NK-92 (cell line): ENCODE data around the gene TMEM150C.

ENCODE experiments used
- DNase-seq: peaks from one replicate; lab custom pipeline; 2025; ENCODE audit not compliant: unreplicated experiment; lab: John Stamatoyannopoulos, UW

The TMEM150C gene

GRCh38 chr4:82561786-82562563 lies at the start of gene TMEM150C:
Gene TMEM150C (minus strand): TSS chr4:82561988. CDS start chr4:82504657, 57,331 bp downstream.
- DNase-seq: no peak

- DNase-seq: no peak
These were observed 49.7 kb upstream of the TMEM150C start for GRCh38 chr4:82611527-82611926.

GRCh38 chr4:82610041-82610440 lies 48.3 kb upstream of the TMEM150C start:
- DNase-seq: no peak

- DNase-seq: no peak
These were observed 44.8 kb upstream of the TMEM150C start for GRCh38 chr4:82606622-82607021.

- no peak for DNase-seq
These were observed 42.7 kb upstream of the TMEM150C start for GRCh38 chr4:82604522-82604921.

GRCh38 chr4:82601242-82602015 lies 39.6 kb upstream of the TMEM150C start:
- no peak for DNase-seq

- DNase-seq: no peak
These were observed 37.5 kb upstream of the TMEM150C start for GRCh38 chr4:82599336-82599735.

- no peak for DNase-seq
These were observed 32.7 kb upstream of the TMEM150C start for GRCh38 chr4:82594456-82594855.

GRCh38 chr4:82593411-82593810 lies 31.6 kb upstream of the TMEM150C start:
- no peak for DNase-seq

- DNase-seq: no peak
These were observed 30.9 kb upstream of the TMEM150C start for GRCh38 chr4:82592639-82593038.

GRCh38 chr4:82591592-82591991 lies 29.8 kb upstream of the TMEM150C start:
- no peak for DNase-seq

- DNase-seq: no peak
These were observed 28.0 kb upstream of the TMEM150C start for GRCh38 chr4:82589756-82590155.

GRCh38 chr4:82588771-82589270 lies 27.0 kb upstream of the TMEM150C start:
- no peak for DNase-seq

- DNase-seq: no peak
These were observed 26.2 kb upstream of the TMEM150C start for GRCh38 chr4:82587826-82588540.

GRCh38 chr4:82585690-82586435 lies 24.1 kb upstream of the TMEM150C start:
- no peak for DNase-seq

- no peak for DNase-seq
These were observed 23.1 kb upstream of the TMEM150C start for GRCh38 chr4:82584931-82585330.

- DNase-seq: no peak
These were observed 22.3 kb upstream of the TMEM150C start for GRCh38 chr4:82583897-82584587.

GRCh38 chr4:82579932-82580331 lies 18.1 kb upstream of the TMEM150C start:
- no peak for DNase-seq

- DNase-seq: no peak
These were observed 17.1 kb upstream of the TMEM150C start for GRCh38 chr4:82578935-82579334.

- no peak for DNase-seq
These were observed 15.7 kb upstream of the TMEM150C start for GRCh38 chr4:82577451-82577850.
